GM06990 (cell line): Measurements from ENCODE around the gene SIAH1.
"Not testable (repeated sequence)": the region's sequence is repeated elsewhere in the genome, so short reads cannot be mapped to it uniquely, and the experiment has no call there.

ENCODE experiments used
- DNase-seq: peaks from one replicate; pipeline ENCODE4 v3.0.0-alpha.2; 2011; ENCODE audit not compliant: insufficient read length; ENCODE audit errors: extremely low read depth
- H3K27me3 ChIP-seq: replicated peaks from 2 replicates; pipeline ENCODE4 v1.6.0; 2011; ENCODE audit warnings: low read length; ENCODE audit not compliant: control insufficient read depth, insufficient read depth
- H3K36me3 ChIP-seq: 2 replicates; pipeline ENCODE4 v1.5.1; 2011; ENCODE audit warnings: low read length; ENCODE audit not compliant: control insufficient read depth, insufficient read depth
- H3K4me3 ChIP-seq: replicated peaks from 2 replicates; pipeline ENCODE4 v1.5.1; 2011; ENCODE audit warnings: low read depth, mild to moderate bottlenecking, control low read depth, low read length
- TF ChIP-seq, protein P1 (sequence below): IDR thresholded peaks from 2 replicates; pipeline ENCODE4 v1.5.1; 2011; ENCODE audit warnings: low read length, control low read depth, mild to moderate bottlenecking, inconsistent platforms; ENCODE audit not compliant: insufficient read depth, poor library complexity, severe bottlenecking

Gene SIAH1

GRCh38 chr16:48378836-48379235, 6.4 kb downstream of the SIAH1 start:
- TF ChIP-seq, protein P1, sequence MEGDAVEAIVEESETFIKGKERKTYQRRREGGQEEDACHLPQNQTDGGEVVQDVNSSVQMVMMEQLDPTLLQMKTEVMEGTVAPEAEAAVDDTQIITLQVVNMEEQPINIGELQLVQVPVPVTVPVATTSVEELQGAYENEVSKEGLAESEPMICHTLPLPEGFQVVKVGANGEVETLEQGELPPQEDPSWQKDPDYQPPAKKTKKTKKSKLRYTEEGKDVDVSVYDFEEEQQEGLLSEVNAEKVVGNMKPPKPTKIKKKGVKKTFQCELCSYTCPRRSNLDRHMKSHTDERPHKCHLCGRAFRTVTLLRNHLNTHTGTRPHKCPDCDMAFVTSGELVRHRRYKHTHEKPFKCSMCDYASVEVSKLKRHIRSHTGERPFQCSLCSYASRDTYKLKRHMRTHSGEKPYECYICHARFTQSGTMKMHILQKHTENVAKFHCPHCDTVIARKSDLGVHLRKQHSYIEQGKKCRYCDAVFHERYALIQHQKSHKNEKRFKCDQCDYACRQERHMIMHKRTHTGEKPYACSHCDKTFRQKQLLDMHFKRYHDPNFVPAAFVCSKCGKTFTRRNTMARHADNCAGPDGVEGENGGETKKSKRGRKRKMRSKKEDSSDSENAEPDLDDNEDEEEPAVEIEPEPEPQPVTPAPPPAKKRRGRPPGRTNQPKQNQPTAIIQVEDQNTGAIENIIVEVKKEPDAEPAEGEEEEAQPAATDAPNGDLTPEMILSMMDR, result no peak
- DNase-seq, result no peak
- no peak overlapping the region for H3K4me3 ChIP-seq
- no peaks in the 10 kb centered on the region for H3K36me3 ChIP-seq
- H3K27me3 ChIP-seq, result no peaks in the 10 kb centered on the region

DNA sequence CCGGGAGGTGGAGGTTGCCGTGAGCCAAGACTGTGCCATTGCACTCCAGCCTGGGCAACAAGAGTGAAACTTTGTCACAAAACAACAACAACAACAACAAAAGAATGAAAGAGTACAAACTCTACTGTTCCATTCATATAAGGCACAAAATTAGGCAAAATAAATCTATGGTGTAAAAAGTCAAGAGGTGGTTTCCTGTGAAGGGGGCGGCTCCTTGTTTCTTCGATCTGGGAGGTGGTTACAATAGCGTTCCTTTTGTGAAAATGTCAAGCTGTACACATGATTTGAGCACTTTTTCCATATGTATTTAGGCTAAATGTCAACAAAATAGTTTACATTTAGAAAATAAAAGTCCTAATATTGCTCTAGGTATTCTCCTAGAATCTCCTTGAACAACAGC, 6.9 kb downstream of the SIAH1 start:
- Histone ChIP-seq H3K4me3 (no peak overlapping the region), H3K36me3 (no peaks in the 10 kb centered on the region), H3K27me3 (no peaks in the 10 kb centered on the region)
- no peak for DNase-seq
- TF ChIP-seq, protein P1, result no peak

- DNase-seq, H3K27me3 ChIP-seq, H3K36me3 ChIP-seq, H3K4me3 ChIP-seq: not testable (repeated sequence)
These were observed 7.9 kb downstream of the SIAH1 start for GRCh38 chr16:48377301-48377700.

GRCh38 chr16:48374255-48374654, 11.0 kb downstream of the SIAH1 start:
- DNase-seq, result no peak
- TF ChIP-seq, protein P1, result no peak
- no peak overlapping the region for H3K4me3 ChIP-seq
- no peaks in the 10 kb centered on the region for H3K27me3 ChIP-seq
- H3K36me3 ChIP-seq, result no peaks in the 10 kb centered on the region

- no peaks in the 10 kb centered on the region for H3K36me3 ChIP-seq
- TF ChIP-seq, protein P1, result no peak
- no peaks in the 10 kb centered on the region for H3K27me3 ChIP-seq
- no peak for DNase-seq
- no peak overlapping the region for H3K4me3 ChIP-seq
These were observed 11.8 kb downstream of the SIAH1 start for GRCh38 chr16:48373258-48374029.

DNA sequence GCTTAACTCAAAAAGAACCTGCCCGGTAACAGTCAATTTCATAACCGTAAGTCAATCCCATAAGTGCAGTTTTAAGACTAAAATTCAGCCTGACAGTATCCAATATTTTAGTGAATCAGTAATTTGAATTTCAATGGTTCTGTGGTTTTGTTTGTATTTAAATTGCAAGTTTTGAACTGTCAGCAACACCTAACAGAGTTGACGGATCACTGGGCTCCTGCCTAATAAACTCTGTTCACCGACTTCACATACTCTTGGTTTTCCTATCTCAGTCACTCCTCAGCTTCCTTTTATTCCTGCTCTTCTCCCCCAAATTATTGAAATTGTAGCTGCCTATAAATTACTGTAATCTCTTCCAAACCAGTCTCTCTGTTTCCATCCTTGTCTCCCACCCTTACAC, 12.5 kb downstream of the SIAH1 start:
- Histone ChIP-seq H3K36me3 (no peaks in the 10 kb centered on the region), H3K4me3 (no peak overlapping the region), H3K27me3 (no peaks in the 10 kb centered on the region)
- TF ChIP-seq, protein P1, result no peak
- no peak for DNase-seq
